ENCODE measurements around the gene ORAI3.

ORAI3 gene

DNA sequence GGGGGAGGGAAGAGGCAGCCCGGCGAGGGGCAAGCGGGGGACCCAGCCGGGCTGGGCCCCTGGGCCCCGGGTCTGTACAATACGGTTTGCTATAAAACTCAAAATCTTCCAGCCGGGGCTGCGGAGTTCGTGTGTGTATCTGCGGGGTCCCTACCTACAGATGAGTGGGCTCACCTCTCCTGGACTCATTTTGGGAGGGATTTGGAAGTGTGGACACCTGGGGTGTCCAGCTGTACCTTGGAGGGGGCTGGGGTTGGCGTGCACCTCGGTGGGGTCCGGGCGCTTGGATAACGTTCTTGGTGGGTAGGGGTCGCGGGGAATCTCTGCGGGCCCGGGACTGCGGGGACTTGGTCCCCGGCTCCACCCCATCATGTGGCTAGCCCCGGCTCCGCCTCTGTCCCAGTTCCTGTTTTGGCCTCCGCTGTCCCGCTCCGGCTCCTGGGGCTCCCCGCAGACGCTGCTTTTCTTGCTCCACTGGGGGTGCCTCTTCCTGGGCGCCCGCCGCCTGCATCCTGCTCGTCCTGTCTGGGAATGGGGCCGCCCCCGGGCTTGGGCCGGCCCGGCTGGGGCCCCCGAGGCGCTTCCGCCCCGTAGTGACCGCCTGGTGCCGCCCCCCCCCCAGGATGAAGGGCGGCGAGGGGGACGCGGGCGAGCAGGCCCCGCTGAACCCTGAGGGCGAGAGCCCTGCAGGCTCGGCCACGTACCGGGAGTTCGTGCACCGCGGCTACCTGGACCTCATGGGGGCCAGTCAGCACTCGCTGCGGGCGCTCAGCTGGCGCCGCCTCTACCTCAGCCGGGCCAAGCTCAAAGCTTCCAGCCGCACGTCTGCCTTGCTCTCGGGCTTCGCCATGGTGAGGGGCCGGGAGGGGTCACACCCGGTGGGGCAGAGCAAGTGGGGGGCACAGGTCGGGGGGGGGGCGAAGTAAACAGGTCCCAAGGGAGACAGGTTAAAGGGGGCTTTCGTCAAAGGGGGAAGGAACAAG, at the start of gene ORAI3:
Gene ORAI3 (plus strand): TSS at position 402 of the 983 bp plus-strand sequence. CDS start 222 bp downstream, at position 624.
- no peak for DNase-seq (ENCODE audit: low read depth in 2 of 2)

DNA sequence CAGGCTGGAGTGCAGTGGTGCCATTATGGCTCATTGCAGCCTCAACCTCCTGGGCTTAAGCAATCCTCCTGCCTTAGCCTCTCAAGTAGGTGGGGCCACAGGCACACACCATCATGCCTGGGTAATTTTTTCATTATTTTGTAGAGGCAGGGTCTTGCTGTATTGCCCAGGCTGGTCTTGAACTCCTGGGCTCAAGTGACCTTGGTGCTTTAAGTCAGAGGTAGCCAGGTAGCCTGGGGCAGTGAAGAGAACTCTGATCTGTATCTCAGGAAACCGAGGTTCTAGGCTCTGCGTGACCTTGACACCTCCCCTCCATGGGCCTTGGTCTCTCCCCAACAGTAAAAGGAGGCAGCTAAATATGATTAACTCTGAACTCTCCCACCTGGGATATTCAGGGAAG, 49.1 kb upstream of the ORAI3 start:
- no peak for DNase-seq (ENCODE audit: low read depth in 2 of 2)

DNA sequence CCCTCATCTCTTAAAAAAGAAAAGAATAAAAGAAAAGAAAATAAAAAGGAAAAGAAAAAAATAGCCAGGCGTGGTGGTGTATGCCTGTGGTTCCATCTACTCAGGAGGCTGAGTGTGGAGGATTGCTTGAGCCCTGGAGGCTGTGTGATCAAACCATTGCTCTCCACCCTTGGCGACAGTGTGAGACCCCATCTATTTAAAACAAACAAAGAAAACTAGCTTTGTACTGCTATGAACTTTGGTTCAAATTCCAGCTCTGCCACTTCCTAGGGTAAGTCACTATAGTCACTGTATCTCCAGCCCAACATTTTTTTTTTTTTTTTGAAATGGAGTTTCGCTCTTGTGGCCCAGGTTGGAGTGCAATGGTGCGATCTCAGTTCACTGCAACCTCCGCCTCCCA, 48.3 kb upstream of the ORAI3 start:
- DNase-seq (ENCODE audit: low read depth in 2 of 2), result no peak

DNA sequence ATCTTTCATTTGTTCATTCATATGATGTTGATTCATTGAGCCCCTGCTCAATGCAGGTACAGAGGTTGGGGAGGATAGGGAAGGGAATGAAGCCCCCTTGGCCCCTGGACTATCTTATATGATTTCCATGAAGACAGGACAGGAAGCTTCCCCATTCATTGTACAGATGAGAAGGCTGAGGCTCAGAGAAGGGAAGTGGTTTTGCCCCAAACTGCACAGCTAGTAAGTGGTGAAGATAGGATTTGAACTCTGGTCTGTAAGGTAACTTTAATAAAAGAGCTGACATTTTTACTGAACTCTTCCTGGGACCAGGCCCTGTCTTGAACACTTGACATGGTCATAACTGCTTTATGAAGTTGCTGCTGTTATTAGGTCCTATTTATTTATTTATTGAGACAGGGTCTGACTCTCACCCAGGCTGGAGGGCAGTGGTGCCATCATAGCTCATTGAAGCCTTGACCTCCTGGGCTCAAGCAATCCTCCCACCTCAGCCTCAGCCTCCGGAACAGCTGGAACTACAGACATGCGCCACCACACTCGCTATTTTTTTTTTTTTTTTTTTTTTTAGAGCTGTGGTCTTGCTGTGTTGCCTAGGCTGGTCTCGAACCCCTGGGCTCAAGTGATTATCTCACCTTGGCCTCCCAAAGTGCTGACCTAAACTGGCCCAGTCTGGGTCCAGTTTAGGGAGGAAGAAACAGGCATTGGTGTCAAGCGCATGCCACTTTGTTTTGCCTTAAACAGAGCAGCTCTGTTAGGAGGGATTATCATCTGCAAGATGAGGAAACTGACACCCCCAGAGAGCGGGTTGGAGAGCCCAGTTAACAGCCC, 47.5 kb upstream of the ORAI3 start:
- DNase-seq (ENCODE audit: low read depth in 2 of 2), result no peak

DNA sequence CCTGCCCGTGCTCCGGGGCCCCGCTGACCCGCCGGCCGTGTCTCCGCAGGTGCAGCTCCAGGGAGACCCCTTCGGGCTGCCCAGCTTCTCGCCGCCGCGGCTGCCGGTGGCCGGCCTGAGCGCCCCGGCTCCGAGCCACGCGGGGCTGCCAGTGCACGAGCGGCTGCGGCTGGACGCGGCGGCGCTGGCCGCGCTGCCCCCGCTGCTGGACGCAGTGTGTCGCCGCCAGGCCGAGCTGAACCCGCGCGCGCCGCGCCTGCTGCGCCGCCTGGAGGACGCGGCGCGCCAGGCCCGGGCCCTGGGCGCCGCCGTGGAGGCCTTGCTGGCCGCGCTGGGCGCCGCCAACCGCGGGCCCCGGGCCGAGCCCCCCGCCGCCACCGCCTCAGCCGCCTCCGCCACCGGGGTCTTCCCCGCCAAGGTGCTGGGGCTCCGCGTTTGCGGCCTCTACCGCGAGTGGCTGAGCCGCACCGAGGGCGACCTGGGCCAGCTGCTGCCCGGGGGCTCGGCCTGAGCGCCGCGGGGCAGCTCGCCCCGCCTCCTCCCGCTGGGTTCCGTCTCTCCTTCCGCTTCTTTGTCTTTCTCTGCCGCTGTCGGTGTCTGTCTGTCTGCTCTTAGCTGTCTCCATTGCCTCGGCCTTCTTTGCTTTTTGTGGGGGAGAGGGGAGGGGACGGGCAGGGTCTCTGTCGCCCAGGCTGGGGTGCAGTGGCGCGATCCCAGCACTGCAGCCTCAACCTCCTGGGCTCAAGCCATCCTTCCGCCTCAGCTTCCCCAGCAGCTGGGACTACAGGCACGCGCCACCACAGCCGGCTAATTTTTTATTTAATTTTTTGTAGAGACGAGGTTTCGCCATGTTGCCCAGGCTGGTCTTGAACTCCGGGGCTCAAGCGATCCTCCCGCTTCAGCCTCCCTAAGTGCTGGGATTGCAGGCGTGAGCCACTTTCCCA, 46.6 kb upstream of the ORAI3 start:
- no peak for DNase-seq (ENCODE audit: low read depth in 2 of 2)

DNA sequence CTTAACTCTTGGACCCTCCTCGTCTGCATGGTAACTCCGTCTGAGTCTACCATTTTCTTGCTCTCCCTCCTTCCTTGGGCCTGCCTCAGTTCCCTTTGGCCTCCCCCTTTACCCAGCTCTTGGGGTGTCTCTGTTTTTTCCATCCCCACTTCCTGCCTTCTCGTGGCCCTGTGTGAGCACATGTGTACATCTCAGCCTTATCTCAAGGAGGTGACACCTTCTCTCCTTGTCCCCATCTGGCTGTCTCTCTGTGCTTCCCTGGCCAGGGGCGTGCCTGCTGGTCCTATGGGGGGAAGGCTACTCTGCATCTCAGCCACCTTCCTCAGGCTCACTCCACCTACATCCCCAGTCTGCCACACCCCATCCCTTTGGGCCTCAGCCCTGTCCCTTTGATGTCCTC, 45.9 kb upstream of the ORAI3 start:
- DNase-seq (ENCODE audit: low read depth in 2 of 2), result no peak

DNA sequence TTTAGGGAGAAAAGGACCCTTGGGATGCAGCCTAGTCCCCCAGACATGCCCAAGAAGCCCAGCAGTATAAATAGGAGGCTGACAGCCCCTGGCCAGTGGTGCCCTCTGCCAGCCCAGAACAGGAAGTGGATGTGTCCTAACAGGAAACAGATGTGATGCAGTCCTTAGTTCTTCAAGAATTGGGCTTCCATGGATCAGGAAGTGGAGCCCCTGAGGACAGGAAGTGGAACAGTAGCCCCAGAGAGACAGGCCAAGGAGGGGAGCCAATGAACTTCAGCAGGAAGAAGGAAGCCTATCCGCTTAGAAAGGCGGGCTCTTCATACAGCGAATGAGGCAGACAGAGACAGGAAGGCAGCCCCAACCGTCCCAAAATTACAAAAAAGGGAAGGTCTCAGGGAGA, 45.3 kb upstream of the ORAI3 start:
- DNase-seq (ENCODE audit: low read depth in 2 of 2), result no peak

DNA sequence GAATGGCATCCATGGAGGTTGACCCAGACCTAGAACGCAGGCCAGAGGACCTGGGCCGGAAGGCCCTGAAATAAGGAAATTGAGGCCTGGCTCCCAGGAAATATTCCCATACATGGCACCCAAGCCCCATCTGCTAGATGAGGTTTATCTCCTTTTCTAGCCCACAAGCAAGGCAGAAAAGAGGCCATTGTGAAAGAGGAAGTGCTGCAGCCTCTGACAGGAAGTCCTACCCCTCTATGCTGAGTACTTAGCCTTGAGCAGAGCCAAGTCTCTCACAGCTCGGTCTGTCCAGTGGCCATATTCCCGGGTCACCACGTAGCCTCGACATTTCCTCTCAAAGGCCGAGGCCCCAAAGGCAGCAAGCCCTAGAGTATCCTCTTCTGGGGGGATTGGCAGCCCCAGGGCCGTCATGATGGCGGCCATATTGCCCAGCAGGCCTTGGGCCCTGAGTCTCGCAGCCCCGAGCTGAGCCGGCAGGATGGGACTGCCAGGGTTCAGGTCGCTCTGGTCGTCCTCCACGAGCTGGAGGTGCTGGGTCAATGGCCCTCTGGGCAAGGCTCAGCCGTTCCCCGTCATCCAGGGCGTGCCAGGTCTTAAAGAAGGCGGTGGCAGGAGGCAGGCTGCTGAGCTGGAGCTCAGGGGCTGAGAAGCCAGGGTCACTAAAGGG, 44.6 kb upstream of the ORAI3 start:
- no peak for DNase-seq (ENCODE audit: low read depth in 2 of 2)

DNA sequence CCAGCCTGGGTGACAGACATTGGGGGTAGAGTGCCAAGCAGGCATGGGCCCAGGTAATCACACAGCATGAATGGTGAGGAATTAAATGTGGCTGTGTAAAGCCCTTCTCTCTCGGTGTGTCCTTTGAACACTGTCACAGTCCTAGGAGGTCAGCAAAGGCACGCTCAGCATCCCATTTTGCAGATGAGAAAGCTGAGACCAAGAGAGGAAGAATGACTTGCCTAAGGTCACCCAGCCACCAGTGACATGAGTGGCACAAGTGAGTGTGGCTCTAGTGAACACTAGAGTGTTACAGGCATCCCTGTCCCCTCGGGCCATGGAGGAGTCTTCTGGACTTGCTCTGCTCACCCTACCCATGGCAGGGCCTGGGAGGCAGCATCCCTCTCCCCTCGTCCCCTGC, 41.8 kb upstream of the ORAI3 start:
- DNase-seq (ENCODE audit: low read depth in 2 of 2), result no peak

DNA sequence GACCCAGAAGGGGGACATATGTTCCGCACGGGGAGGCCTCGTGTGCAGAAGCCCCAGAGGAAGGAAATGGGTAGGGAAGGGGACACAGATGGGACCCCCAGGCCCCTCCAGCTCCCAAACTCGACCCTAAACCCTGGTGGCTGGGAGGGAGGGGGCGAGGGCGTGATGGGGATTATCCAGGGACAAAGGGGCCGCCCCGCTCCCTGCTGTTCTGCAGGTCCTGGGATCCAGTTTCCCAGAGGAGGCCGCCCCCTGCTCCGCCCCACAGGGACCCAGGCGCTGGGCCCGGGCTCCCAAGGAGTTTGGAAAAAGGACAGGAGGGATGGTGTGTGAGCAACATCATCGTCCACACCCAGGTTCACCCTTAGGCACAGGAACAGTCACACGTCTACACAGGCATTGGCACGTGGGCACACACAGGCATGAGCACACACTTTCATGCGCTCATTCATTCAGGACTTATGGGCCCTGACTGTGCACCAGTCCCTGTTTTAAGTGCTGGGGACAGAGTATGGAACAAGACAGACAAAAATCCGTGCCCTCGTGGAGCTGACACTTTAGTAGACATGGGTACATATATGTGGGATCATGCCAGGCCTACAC, 38.3 kb upstream of the ORAI3 start:
- DNase-seq (ENCODE audit: low read depth in 2 of 2), result no peak

DNA sequence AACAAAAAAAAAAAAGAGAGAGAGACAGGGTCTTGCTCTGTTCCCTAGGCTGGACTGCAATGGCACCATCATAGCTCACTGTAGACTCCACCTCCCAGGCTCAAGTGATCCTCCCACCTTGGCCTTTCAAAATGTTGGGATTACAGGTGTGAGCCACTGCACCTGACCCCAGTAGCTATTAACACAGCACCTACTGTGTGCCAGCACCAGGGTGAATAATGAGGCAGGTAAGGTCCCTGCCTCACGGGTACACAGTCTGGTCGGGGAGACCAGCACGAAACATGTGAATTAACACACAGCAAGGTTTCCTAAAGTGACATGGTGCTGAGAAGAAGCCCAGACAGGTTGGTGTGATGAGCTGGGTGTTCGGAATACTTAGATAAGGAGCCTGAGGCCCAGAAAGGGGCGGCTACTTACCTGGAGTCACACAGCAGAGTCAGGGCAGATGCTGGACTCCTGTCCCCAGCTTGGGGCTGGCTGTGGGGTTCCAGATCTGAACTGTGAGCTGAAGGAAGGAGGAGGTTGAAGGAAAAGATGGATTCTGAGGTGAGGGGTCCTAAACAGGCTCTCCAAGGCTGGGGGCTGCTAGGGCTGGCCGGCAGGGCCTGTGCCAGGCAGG, 36.0 kb upstream of the ORAI3 start:
- DNase-seq (ENCODE audit: low read depth in 2 of 2), result no peak

DNA sequence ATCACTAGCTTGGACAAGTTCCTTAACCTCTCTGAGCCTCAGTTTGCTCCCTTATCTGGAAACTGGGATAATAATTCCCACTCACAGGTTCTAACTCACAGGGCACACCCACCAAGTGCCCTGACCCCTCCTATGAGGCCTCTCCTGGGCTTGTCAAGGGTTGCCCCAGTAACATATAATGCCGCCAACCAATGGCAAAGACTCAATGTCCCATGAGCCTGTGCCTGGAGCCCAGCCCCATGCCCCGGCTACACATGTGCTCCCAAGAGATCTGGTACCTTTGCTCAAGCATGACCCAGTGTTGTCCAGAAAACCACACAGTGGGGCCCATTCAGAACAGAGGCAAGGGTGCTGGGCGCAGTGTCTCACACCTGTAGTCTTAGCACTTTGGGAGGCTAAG, 34.0 kb upstream of the ORAI3 start:
- no peak for DNase-seq (ENCODE audit: low read depth in 2 of 2)

DNA sequence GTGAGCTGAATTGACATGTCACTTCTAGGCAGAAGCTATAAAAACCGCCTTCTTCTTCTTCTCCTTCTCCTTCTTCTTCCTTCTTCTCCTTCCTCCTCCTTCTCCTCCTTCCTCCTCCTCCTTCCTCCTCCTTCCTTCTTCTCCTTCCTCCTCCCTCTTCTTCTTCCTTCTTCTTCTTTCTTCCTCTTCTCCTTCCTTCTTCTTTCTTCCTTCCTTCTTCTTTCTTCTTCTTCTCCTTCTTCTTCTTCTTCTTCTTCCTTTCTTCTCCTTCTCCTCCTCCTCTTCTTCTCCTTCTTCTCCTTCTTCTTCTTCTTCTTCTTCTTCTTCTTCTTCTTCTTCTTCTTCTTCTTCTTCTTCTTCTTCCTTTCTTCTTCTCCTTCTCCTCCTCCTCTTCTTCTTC, 30.3 kb upstream of the ORAI3 start:
- no peak for DNase-seq (ENCODE audit: low read depth in 2 of 2)

DNA sequence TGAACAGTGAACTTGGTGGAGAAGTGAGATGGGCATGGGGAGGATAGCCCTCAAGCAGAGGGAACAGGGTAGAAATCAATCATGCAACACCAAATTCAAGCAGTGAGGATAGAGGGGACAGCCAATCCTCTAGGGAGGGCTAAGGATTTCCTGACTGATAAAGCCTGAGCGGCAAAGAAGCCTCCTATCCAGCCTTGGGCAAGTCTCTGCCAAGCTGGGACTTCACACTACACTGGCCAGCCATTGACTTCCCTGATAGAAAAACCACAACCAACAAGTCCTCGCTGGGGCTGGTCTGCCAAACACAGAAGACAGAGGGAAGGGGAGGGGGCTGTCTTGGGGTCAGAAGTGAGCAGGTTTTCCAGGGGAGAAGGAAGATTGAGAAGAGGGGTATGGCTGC, 28.0 kb upstream of the ORAI3 start:
- no peak for DNase-seq (ENCODE audit: low read depth in 2 of 2)

DNA sequence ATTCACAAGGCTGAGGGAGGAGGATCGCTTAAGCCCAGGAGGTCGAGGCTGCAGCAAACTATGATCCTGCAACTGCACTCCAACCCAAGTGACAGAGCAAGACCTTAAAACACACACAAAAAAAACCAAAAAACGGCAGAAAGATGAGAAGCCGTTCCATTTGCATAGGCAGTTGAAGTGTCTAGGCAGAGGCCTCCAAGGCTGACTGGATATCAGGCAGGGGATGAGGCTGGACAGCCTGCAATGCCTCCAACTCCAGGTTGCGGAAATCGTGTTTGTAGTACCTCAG, 27.5 kb upstream of the ORAI3 start:
- no peak for DNase-seq (ENCODE audit: low read depth in 2 of 2)

DNA sequence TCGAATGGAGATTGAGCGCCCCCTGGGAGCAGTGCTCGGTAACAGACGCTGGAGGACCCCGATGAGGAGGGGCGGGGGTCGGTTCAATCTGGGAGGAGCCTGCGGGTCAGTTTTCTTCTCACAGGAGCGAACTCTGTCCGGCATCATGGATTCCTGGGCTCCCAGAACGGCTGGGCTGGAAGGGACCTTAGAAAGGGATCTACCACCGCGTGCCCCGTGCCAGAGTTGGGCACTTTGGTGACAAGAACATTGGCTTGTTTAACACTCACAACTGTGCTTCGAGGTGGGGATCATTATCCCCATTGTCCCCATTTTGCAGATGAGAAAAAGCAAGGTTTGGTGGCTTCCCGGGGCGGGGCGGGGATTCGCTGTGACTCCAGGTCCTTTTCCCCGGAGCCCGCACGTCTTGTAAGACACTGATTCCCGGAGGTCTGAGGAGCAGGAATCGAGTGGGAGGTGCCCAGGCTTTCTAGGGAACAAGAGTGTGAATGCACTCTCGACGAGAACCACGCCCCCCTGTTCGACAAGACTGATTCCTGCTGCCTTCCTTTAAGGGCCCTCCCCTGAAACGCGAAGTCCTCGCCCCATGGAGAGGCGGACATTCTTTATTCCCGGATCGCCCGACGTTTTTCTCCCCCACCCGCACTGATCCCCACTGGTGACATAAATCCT, 27.0 kb upstream of the ORAI3 start:
- peak; percentile 65 to 69 for DNase-seq (ENCODE audit: low read depth in 2 of 2)

DNA sequence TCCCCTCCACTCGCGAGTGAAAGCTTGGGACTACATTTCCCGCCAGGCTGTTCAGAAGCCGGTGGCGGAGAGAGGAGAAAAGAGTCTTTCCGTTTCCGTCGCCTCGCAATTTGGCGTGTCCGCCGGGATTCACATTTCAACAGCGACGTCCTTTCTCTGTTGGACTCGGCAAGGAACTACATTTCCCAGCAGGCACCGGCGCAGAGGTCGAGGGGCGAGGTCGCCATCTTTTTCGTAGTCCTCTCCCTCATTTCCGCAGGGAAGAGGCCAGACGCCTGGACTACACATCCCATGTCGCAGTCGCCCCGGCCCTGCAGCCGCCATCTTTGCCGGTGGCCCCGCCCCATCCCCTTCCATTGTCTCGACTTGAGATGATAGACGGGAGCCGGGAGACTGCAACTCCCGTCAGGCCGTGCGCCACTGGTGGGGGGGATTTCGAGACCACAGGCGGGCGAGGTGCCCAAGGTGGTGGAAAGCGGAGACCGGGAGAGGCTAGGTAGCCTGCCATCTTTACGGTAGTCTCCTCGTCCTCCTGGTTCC, 26.4 kb upstream of the ORAI3 start:
- DNase-seq (ENCODE audit: low read depth in 2 of 2), result peak; percentile 99

DNA sequence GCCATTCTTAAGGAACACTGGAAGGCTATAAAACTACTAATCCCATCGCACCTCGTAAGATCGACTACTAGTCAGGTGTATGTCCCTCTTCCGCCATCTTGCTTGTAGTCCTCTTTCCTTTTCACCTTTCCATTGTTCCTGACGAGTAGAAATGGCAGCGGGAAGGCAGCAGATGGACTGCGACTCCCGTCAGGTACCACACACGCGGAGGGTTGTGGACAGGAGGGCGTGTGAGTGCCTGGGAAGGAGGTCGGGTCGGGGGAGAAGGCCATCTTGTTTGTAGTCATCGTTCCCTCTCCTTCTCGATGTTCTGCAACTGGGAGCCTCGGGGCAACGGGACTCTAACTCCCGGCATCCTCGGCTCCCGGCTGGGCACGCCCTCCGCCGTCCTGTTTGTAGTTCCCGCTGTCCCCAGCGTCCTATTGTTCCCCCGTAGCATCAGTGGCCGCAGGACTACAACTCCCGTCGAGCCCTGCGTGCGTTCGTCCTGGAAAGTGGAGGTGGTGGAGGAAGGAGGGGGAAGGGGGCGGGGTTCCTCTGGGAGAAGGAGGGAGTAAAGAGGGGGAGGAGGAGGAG, 25.8 kb upstream of the ORAI3 start:
- peak; percentile 99 for DNase-seq (ENCODE audit: low read depth in 2 of 2)

DNA sequence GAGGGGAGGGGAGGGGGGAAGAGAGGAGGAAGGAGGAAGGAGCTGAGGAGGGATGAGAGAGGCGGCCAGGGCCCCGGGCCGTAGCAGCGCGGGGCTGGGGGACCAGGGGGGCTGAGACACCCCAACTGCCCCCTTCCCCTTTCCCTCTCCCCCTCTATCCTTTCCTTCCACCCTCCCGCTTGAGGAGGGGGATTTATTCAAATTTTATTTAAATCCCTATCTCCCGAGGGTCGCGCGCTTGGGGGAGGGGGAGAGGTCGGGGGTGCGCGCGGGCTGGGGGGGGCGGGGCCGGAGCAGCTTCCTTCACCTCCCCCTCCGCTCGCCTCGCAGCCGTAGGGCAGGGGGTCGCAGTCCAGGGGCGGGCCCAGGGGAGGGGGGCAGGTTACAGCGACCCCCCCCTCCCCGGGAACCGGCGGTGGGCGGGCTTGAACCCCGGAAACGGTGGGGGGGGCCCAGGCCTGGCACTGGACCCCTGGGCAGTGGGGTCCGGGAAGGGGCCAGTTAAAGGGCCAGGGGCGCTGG, 25.3 kb upstream of the ORAI3 start, which contains the start of gene FBXL19:
Gene FBXL19 (plus strand): TSS at position 19 of the 522 bp plus-strand sequence. CDS start 2,183 bp downstream, outside the sequence.
- no peak for DNase-seq (ENCODE audit: low read depth in 2 of 2)

Measured in fibroblast of skin of left biceps (primary cell).